GM19238 (cell line): ENCODE measurements around the gene TAF4.
"Not testable (repeated sequence)": the region's sequence is repeated elsewhere in the genome, so short reads cannot be mapped to it uniquely, and the experiment has no call there.

Experiments used
- DNase-seq: peaks from one replicate; pipeline ENCODE4 v3.0.0; 2011; ENCODE audit warnings: low spot score; ENCODE audit not compliant: insufficient read length

Gene TAF4, protein sequence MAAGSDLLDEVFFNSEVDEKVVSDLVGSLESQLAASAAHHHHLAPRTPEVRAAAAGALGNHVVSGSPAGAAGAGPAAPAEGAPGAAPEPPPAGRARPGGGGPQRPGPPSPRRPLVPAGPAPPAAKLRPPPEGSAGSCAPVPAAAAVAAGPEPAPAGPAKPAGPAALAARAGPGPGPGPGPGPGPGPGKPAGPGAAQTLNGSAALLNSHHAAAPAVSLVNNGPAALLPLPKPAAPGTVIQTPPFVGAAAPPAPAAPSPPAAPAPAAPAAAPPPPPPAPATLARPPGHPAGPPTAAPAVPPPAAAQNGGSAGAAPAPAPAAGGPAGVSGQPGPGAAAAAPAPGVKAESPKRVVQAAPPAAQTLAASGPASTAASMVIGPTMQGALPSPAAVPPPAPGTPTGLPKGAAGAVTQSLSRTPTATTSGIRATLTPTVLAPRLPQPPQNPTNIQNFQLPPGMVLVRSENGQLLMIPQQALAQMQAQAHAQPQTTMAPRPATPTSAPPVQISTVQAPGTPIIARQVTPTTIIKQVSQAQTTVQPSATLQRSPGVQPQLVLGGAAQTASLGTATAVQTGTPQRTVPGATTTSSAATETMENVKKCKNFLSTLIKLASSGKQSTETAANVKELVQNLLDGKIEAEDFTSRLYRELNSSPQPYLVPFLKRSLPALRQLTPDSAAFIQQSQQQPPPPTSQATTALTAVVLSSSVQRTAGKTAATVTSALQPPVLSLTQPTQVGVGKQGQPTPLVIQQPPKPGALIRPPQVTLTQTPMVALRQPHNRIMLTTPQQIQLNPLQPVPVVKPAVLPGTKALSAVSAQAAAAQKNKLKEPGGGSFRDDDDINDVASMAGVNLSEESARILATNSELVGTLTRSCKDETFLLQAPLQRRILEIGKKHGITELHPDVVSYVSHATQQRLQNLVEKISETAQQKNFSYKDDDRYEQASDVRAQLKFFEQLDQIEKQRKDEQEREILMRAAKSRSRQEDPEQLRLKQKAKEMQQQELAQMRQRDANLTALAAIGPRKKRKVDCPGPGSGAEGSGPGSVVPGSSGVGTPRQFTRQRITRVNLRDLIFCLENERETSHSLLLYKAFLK

DNA sequence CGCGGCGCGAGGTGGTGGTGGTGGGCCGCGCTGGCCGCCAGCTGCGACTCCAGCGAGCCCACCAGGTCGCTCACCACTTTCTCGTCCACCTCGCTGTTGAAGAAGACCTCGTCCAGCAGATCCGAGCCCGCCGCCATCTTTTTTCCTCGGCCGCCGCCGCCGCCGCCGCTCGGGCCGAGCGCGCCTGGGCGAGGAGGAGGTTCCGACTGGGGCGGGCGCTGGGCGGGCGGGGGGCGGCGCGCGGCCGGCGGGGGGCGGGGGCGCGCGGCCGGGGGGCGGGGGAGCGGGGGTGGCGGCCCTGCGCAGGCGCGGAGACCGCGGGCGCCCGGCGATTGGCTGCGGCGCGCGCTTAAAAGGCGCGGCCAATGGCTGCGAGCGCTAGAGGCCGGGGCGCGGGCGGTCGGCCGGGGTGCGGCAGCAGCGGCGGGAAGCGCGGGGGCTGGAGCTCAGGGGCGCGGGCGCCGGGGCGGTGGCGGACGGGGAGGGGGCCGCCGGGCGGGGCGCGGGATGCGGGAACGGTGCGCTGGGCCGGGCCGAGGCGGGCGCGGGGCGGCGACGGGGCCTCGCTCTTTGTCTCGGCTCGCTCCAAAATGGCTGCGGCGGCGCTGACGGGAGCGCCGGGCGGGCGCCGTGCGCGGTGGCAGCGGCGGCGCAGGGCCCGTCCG, at the start of gene TAF4:
Gene TAF4 (minus strand): TSS at position 208 of the 665 bp plus-strand sequence. CDS start 71 bp downstream, at position 137.
- DNase-seq = peak; percentile 100

DNA sequence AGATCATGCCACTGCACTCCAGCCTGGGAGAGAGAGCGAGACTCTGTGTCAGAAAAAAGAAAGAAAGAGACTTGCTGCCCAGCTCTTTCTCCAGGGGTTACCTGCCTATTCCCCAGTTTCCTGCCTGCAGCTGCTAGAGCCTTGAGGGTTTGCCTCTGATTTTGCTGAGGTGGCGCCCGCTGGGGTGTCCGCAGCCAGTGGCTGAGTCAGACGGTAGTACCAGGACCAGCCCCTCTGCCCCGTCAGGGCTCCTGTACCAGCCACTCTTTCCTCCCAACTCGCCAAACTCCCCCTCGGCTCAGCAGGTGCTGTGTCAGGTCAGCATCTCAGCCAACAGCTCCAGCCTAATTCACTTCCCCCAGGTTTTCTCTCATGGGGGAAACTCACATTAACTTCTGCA, 49.2 kb upstream of the TAF4 start:
- no peak for DNase-seq

DNA sequence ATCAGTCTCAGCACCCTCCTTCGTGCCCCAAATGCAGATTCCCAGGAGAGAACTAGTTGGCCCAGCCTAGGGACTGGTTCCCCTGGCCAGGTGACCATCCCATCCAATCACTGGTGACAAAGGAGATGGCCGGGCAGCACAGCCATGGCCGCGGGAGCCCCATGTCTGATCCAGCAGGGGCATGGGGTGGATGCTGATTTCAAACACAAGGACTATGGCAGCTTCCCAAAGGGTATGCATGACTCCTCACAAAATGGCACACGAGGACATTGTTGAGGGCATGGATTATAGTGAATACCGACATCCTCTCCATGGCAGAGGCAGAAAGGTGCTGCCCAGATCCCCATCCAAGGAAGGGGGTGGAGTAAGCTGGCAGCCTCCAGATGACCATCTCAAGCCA, 46.7 kb upstream of the TAF4 start:
- DNase-seq = no peak

DNA sequence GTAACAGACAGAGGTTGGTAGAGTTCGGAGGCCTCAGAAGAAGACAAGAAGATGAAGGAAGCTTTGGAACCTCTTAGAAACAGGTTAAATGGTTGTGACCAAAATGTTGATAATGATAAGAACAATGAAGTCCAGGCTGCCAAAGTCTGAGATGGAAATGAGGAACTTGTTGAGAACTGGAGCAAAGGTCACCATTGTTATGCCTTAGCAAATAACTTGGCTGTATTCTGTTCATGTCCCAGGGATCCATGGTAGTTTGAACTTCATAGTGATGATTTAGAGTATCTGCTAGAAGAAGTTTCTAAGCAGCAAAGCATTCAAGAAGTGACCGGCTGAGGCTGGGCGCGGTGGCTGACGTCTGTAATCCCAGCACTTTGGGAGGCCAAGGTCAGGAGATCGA, 45.5 kb upstream of the TAF4 start:
- no peak for DNase-seq

DNA sequence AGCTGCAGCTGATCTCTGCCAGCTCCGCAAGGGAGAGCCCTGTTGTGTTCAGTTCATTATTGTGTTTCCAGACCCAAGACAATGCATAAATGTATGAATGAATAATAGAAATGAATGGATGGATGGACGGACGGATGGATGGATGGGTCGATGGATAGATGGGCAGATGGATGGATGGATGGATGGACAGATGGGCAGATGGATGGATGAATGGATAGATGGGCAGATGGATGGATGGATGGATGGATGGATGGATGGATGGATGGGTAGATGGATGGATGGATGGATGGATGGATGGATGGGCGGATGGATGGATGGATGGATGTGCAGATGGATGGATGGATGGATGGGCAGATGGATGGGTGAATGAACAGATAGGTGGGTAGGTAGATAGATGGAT, 39.9 kb upstream of the TAF4 start:
- DNase-seq = no peak

DNA sequence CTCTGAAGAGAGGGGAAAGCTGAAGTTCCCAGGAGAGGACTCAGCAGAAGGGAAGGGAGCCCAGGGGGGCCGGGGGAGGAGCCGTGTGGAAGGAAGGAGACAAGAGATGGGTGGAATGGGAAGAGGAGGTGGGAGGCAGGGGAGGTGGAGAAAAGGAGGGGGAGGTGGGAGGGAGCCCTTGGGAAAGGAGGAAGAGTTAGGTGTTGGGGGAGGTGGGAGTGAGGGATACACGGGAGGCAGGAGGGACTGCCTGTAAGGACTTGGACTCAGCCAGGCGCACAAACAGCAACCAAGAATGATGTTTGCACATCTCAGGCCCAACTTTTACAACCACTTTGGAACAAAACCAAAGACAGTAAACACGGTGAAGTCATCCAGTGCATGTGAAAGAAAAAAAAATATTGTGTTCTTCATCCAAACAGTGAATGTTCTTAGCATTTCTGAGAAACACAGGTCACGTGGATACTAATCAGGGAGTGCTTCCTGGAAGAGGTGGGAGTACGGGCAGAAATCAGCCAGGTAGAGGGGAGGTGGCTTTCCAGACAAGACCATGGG, 39.2 kb upstream of the TAF4 start:
- DNase-seq = no peak

DNA sequence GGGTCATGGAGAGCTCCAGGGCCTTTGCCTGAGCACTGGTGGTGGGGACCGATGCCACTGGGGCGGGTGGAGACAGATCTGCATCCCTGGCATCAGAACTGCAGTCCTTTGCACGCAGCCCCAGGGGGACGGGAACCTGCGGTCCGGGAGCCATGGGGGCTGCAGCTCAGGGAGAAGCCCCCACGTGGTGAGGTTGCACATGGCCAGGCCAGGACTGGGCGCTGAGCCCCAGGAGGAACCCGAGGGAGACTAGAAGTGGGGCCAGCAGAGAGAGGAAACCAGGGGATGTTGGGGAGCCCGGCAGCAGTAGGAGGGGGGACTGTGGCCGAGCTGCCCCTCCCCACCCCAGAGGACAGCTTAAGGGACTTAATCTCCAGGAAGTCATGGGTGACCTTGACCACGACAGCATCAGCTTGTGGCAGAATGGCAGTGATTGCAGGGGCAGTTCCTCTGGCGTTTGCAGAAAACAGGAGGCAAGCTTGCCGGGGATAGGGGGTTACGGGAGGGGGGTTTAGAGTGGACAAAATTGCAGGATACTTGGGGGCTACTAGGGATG, 38.6 kb upstream of the TAF4 start:
- DNase-seq = no peak

DNA sequence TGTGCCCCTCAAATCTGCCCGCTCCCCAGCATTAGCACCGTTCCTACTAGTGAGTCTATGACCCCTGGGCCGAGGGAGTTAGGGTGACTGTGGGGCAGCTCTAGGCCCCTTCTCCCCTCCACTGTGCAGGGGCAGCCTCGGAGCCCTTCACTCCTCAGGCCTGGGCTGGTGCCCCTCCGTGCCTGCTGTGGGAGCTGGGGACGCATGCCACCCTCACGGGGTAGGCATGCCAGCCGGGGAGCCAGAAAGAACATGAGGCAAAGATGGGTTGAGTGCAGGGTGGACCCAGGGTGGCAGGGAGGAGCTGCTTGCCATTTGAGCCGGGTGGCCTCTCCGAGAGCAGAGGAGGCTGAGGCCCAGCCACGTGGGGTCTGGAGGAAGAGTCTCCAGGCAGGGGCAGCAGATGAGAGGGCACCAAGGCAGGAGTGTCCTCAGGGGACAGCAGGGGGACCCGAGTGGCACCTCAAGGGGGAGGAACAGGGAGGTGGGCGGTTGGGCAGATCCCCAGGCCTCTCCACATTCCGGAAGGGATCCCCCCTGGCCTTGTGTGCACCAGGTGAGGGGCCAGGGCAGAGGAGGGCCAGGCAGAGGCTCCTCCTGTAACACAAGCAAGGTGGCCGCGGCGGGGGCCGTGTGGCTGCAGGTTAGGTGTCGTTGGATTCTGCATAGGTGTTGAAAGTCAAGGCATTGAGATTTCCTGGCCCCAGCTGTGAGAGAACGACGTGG, 38.0 kb upstream of the TAF4 start:
- DNase-seq = no peak

DNA sequence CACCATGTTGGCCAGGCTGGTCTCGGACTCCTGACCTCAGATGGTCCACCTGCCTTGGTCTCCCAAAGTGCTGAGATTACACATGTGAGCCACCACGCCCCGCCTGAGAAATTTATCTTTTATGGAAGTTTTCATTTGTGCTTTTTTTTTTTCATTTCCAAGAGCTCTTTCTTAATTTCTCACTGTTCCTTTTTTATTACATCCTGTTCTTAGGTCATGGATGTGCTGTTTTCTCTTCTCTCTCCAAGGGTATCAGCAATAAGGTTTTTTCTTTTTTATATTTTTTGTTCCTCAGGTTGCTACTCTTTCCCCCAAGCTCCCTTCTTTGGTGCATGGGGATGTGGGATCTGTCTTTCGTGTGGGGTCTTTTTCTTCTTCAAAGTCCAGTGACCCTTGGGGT, 35.4 kb upstream of the TAF4 start:
- DNase-seq = no peak

DNA sequence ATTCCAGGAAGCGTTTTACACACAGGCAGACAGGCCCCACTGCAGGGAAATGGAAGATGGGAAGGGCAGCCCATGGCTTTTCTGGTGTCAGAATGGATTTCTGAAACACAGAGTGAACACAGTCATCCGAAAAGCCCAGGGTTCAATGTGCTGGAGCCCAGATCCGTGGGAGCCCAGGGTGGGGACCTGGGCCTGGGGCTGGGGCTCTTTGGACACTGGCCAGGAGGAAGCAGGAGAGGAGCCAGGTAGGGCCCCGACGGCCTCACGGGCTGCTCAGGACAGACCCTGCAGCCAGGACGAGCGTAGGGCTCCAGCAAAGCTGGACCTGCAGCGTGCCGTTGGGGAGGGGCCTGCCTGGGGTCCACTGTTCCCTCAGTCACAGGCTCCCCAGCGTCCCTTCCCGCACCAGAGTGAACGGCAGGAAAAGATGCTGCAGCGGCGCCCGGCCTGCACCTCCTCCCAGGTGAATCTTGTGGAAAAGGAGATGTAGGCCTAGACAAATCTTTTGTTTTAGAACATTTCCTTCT, 32.3 kb upstream of the TAF4 start:
- no peak for DNase-seq

DNA sequence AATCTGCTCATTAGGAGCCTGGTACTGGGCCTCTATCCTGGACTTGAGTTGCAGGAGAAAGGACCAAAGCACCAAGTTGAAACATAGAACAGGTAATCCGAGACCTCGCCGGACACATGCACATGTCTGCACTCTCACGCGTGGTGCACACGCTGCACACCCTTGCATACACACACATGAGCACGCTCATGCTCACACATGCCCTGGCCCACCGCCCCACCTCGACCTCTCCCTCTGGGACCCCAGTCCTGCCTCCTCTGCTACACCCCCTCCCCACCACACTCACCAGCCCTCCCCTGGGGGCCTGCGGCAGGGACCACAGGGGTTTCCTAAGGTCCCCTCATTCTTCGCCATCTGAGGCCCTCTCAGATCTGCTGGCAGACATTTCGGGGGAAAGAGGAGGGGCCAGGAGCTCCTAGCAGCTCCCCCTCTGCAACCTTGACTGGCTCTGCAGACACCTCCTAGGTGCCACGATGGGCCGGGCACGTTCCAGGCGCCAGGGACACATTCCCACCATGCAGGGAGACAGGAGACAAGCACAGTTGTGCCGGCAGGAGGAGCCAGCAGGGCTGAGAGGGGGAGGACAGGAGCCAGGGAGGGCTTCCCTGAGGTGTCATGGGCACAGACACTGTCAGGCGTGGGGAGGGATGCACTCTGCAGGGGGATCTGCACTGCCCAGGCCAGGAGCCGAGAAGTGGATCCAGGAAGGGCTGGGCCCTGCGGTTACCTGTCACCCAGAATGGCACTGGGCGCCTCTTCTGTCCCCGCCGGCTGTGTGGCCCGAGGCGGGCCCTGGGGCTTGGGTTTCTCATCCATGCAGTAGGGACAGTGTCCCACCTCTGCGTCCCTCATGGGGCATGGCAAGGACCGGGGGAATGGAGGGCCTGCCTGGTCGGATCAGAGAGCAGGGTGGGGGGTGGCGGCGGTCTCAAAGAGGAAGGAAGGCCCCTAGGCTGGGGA, 31.0 kb upstream of the TAF4 start:
- DNase-seq = no peak

DNA sequence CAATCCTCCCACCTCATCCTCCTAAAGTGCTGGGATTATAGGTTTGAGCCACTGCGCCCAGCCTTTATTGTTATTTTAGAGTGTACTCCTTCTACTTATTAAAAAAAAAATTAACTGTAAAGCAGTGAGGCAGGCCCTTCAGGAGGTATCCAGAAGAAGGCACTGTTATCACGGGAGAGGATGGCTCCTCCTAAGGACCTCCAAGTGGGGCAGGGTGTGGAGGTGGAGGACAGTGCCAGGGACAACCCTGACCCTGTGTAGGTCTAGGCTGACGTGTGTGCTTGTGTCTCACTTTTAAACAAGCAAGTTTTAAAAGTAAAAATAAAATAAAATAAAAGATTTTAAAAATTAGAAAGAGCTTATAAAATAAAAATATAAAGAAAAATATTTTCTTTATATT, 23.7 kb upstream of the TAF4 start:
- no peak for DNase-seq

DNA sequence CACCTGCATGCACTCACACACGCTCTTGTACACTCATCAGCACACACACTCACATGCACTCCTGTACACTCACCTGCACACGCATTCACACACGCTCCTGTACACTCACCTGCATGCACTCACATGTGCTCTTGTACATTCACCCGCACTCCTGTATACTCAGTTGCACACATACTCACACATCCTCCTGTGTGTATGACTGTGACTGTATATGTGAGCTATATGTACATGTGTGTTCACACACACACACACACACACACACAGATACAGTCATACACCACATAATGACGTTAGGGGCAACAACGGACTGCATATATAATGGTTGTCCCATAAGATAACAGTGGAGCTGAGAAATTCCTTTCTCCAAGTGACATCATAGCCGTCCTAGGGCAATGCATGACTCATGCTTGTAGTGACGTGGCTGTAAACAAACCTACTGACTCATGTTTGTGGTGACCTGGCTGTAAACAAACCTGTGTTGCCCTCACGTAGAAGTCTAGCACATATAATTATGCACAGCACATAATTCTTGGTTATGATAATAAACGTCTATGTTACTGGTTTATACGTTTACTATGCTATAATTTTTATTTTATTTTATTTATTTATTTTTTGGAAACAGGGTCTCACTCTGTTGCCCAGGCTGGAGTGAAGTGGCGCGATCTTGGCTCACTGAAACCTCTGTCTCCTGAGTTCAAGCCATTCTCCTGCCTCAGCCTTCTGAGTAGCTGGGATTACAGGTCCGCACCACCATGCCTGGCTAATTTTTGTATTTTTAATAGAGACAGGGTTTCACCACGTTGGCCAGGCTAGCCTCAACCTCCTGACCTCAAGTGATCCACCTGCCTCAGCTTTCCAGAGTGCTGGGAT, 22.8 kb upstream of the TAF4 start:
- DNase-seq = no peak

DNA sequence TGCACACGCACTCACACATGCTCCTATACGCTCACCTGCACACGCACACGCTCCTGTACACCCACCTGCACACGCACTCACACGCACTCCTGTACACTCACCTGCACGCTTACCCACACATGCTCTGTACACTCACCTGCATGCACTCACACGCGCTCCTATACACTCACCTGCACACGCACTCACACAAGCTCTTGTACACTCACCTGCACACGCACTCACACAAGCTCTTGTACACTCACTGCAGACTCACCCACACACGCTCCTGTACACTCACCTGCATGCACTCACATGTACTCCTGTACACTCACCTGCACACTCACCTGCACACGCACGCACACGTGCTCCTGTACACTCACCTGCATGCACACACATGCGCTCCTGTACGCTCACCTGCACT, 22.0 kb upstream of the TAF4 start:
- no peak for DNase-seq

DNA sequence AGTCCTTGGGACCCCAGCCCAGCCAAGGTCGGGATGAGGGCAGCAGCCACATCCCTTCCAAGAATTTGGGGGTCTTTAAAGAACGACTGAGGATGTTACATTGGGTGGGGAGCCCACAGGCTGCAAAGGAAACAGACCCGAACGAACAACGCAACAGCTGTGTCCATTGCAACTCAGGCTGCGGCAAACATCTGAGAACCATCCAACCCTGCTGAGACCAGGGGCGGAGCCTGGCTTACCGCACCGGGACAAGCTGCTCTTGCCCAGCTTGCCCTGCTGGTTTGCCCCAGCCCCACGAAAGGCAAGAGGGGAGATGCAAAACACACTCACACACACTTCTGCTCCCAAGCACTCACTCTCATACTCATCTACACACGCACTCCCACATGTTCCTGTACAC, 21.5 kb upstream of the TAF4 start:
- no peak for DNase-seq

DNA sequence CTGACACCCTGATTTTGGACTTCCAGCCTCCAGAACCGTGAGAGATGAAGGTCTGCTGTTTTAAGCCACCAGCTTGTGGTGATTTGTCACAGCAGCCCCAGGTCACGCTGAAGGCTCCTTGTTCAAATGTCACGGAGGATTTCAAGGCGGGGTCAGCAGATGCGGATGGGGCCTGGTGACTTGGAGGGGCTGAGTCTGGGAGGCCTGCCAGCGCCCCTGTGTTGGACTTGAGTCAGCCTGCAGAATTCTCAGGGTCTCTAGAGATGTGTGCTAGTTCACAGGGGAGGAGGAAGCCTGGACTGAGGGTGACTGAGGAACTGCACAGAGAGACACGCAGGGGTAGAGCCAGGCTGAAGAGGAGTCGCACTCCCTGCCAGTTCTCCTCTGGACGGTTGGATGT, 19.5 kb upstream of the TAF4 start:
- DNase-seq = no peak

DNA sequence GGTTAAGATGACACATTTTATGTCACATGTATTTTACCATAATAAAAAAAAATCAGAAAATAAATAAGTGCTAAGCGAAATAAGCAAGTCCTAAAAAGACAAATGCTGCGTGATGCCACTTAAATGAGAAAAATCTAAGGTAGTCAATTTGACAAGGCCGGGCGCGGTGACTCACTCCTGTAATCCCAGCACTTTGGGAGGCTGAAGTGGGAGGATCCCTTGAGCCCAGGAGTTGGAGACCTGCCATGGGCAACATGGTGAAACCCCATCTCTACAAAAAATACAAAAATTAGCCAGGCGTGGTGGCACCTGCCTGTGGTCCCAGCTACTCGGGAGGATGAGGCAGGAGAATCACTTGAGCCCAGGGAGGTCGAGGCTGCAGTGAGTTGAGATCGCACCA, 18.5 kb upstream of the TAF4 start:
- not testable (repeated sequence) for DNase-seq

DNA sequence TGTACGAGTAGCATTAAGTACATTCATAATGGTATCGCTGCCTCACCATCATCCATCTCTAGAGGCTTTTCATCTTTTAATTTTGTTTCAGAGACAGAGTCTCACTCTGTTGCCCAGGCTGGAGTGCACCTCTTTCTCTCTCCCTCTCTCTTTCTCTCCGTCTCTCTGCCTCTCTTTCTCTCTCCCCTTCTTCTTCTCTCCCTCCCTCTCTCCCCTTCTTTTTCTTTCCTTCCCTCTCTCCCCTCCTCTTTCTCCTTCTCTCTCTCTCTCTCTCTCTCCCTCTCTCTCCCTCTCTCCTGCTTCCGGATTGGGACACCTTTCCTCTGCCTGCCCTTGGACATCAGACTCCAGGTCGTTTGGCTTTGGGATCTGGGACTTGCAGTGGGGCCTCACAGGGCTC, 17.6 kb upstream of the TAF4 start:
- DNase-seq = no peak
